ENCODE results near the gene TTC23L.

TTC23L gene

GRCh38 chr5:34817558-34818351 is 21.2 kb upstream of the TTC23L start:
- TF ChIP-seq POLR2A (IDR thresholded peaks at IDR 0.05; ENCODE audit: extremely low read depth, insufficient read length) (no peak), MAX (IDR thresholded peaks at IDR 0.05; ENCODE audit: low read depth, low read length) (no peak), MYC (IDR thresholded peaks at IDR 0.05; ENCODE audit: low read depth, low read length) (no peak), CTCF (IDR thresholded peaks at IDR 0.05; ENCODE audit: low read depth, low read length) (no peak)
- DNase-seq (ENCODE audit: low read depth), result no peak

GRCh38 chr5:34818717-34819116 is 20.2 kb upstream of the TTC23L start:
- H3K4me3 ChIP-seq (ENCODE audit: low read depth, low read length), result no peak overlapping the region
- DNase-seq (ENCODE audit: low read depth), result no peak

More at GRCh38 chr5:34817558-34818351, 21.2 kb upstream of the TTC23L start:
- no peak overlapping the region for H3K4me3 ChIP-seq (ENCODE audit: low read depth, low read length)

GRCh38 chr5:34820593-34820992 is 18.4 kb upstream of the TTC23L start:
- H3K4me3 ChIP-seq (ENCODE audit: low read depth, low read length), result no peak overlapping the region
- TF ChIP-seq MYC (IDR thresholded peaks at IDR 0.05; ENCODE audit: low read depth, low read length), result no peak
- TF ChIP-seq CTCF (IDR thresholded peaks at IDR 0.05; ENCODE audit: low read depth, low read length), result no peak
- TF ChIP-seq POLR2A (IDR thresholded peaks at IDR 0.05; ENCODE audit: extremely low read depth, insufficient read length), result no peak
- TF ChIP-seq MAX (IDR thresholded peaks at IDR 0.05; ENCODE audit: low read depth, low read length), result no peak
- no peak for DNase-seq (ENCODE audit: low read depth)

More at GRCh38 chr5:34818717-34819116, 20.2 kb upstream of the TTC23L start:
- no peak for TF ChIP-seq POLR2A (IDR thresholded peaks at IDR 0.05; ENCODE audit: extremely low read depth, insufficient read length)
- TF ChIP-seq MYC (IDR thresholded peaks at IDR 0.05; ENCODE audit: low read depth, low read length), result no peak
- TF ChIP-seq MAX (IDR thresholded peaks at IDR 0.05; ENCODE audit: low read depth, low read length), result no peak
- TF ChIP-seq CTCF (IDR thresholded peaks at IDR 0.05; ENCODE audit: low read depth, low read length), result no peak

- TF ChIP-seq CTCF (IDR thresholded peaks at IDR 0.05; ENCODE audit: low read depth, low read length) (no peak), MYC (IDR thresholded peaks at IDR 0.05; ENCODE audit: low read depth, low read length) (no peak), POLR2A (IDR thresholded peaks at IDR 0.05; ENCODE audit: extremely low read depth, insufficient read length) (no peak), MAX (IDR thresholded peaks at IDR 0.05; ENCODE audit: low read depth, low read length) (no peak)
- no peak overlapping the region for H3K4me3 ChIP-seq (ENCODE audit: low read depth, low read length)
- no peak for DNase-seq (ENCODE audit: low read depth)
These were observed 15.8 kb upstream of the TTC23L start for GRCh38 chr5:34822956-34823715.

- H3K4me3 ChIP-seq (ENCODE audit: low read depth, low read length), result no peak overlapping the region
- TF ChIP-seq CTCF (IDR thresholded peaks at IDR 0.05; ENCODE audit: low read depth, low read length) (no peak), POLR2A (IDR thresholded peaks at IDR 0.05; ENCODE audit: extremely low read depth, insufficient read length) (no peak), MAX (IDR thresholded peaks at IDR 0.05; ENCODE audit: low read depth, low read length) (no peak), MYC (IDR thresholded peaks at IDR 0.05; ENCODE audit: low read depth, low read length) (no peak)
- DNase-seq (ENCODE audit: low read depth), result no peak
These were observed 12.6 kb upstream of the TTC23L start for GRCh38 chr5:34826347-34826746.

All from NB4 (cell line).